ENCODE measurements around the gene JUP. TPM values are rescaled to one million over a fixed set of nuclear protein-coding genes. Genes with fewer than 3 reads are reported as not detected.

Gene JUP
- total and polyA plus RNA-seq, 2 of the 13 experiments (the other 11 are each of a cell fraction or from before 2014, with no cell fraction given), result 12.1 to 20.6 TPM

DNA sequence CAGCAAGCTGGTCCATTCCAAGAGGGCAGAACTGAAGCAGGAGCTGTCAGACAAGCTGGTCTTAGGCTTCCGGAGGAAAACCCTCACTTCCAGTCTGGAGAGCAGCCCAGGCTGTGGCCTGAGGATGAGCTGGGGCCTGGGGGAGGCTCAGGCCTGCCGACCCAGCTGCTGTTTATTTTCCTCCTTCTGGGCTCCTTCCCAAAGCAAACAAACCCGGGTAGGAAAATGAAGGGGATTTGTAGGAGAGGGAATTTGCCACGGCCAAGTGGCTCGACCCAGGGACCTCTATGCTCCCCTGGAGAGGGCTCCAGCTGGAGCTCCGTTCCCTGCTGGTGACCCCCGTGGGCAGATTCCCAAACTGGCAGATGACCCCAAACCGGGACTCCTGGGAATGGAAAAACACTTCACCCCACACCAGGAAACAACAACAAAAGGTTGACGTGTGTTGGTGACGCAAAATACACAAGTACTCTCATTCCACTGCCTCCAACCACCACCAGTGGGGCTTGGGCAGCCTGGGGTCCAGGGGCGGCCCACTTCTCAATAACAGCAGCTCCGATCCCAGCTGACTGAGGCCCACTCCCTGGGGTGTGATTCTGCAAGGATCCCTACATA, 8.8 kb downstream of the JUP start (continued):
- TF ChIP-seq, protein P1, sequence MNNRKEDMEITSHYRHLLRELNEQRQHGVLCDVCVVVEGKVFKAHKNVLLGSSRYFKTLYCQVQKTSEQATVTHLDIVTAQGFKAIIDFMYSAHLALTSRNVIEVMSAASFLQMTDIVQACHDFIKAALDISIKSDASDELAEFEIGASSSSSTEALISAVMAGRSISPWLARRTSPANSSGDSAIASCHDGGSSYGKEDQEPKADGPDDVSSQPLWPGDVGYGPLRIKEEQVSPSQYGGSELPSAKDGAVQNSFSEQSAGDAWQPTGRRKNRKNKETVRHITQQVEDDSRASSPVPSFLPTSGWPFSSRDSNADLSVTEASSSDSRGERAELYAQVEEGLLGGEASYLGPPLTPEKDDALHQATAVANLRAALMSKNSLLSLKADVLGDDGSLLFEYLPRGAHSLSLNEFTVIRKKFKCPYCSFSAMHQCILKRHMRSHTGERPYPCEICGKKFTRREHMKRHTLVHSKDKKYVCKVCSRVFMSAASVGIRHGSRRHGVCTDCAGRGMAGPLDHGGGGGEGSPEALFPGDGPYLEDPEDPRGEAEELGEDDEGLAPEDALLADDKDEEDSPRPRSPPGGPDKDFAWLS (CRISPR knock-in tag; IDR thresholded peaks at IDR 0.05; ENCODE audit: borderline replicate concordance), result 0 out of 2 replicates have a peak, but pooled peaks have one; percentile 66
- TF ChIP-seq DNMT3B (CRISPR knock-in tag; conservative IDR thresholded peaks at IDR 0.05), result no peak
- TF ChIP-seq ZNF777 (CRISPR knock-in tag; IDR thresholded peaks at IDR 0.05), result peak; percentile 49
- 0 out of 2 replicates have a peak, but pooled peaks have one; percentile 59 for TF ChIP-seq NFIC (IDR thresholded peaks at IDR 0.05; ENCODE audit: low read length)
- TF ChIP-seq ZNF766 (CRISPR knock-in tag; IDR thresholded peaks at IDR 0.05; ENCODE audit: borderline replicate concordance), result peak; percentile 27; the same call in 1 of the 2 replicates
- no peak for TF ChIP-seq RBM22 (optimal IDR thresholded peaks at IDR 0.05; ENCODE audit: low read length)
- TF ChIP-seq, protein P2, sequence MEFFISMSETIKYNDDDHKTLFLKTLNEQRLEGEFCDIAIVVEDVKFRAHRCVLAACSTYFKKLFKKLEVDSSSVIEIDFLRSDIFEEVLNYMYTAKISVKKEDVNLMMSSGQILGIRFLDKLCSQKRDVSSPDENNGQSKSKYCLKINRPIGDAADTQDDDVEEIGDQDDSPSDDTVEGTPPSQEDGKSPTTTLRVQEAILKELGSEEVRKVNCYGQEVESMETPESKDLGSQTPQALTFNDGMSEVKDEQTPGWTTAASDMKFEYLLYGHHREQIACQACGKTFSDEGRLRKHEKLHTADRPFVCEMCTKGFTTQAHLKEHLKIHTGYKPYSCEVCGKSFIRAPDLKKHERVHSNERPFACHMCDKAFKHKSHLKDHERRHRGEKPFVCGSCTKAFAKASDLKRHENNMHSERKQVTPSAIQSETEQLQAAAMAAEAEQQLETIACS (CRISPR knock-in tag; IDR thresholded peaks at IDR 0.05), result no peak
- TF ChIP-seq ZFY (CRISPR knock-in tag; IDR thresholded peaks at IDR 0.05), result peak; percentile 84
- TF ChIP-seq, protein P3, sequence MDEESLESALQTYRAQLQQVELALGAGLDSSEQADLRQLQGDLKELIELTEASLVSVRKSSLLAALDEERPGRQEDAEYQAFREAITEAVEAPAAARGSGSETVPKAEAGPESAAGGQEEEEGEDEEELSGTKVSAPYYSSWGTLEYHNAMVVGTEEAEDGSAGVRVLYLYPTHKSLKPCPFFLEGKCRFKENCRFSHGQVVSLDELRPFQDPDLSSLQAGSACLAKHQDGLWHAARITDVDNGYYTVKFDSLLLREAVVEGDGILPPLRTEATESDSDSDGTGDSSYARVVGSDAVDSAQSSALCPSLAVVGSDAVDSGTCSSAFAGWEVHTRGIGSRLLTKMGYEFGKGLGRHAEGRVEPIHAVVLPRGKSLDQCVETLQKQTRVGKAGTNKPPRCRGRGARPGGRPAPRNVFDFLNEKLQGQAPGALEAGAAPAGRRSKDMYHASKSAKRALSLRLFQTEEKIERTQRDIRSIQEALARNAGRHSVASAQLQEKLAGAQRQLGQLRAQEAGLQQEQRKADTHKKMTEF (CRISPR knock-in tag; IDR thresholded peaks at IDR 0.05), result peak; percentile 71
- TF ChIP-seq ZNF354B (CRISPR knock-in tag; IDR thresholded peaks at IDR 0.05), result no peak
- TF ChIP-seq, protein P4, sequence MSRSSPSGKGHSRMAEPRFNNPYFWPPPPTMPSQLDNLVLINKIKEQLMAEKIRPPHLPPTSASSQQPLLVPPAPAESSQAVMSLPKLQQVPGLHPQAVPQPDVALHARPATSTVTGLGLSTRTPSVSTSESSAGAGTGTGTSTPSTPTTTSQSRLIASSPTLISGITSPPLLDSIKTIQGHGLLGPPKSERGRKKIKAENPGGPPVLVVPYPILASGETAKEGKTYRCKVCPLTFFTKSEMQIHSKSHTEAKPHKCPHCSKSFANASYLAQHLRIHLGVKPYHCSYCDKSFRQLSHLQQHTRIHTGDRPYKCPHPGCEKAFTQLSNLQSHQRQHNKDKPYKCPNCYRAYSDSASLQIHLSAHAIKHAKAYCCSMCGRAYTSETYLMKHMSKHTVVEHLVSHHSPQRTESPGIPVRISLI (CRISPR knock-in tag; IDR thresholded peaks at IDR 0.05; ENCODE audit: borderline replicate concordance), result no peak
- no peak for TF ChIP-seq ZNF782 (CRISPR knock-in tag; IDR thresholded peaks at IDR 0.05; ENCODE audit: borderline replicate concordance)
- TF ChIP-seq SP2 (CRISPR knock-in tag; IDR thresholded peaks at IDR 0.05), result no peak
- TF ChIP-seq, protein P5, sequence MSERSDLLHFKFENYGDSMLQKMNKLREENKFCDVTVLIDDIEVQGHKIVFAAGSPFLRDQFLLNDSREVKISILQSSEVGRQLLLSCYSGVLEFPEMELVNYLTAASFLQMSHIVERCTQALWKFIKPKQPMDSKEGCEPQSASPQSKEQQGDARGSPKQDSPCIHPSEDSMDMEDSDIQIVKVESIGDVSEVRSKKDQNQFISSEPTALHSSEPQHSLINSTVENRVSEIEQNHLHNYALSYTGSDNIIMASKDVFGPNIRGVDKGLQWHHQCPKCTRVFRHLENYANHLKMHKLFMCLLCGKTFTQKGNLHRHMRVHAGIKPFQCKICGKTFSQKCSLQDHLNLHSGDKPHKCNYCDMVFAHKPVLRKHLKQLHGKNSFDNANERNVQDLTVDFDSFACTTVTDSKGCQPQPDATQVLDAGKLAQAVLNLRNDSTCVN (CRISPR knock-in tag; IDR thresholded peaks at IDR 0.05; ENCODE audit: borderline replicate concordance), result peak; percentile 50; the same call in 1 of the 2 replicates
- TF ChIP-seq, protein P6, sequence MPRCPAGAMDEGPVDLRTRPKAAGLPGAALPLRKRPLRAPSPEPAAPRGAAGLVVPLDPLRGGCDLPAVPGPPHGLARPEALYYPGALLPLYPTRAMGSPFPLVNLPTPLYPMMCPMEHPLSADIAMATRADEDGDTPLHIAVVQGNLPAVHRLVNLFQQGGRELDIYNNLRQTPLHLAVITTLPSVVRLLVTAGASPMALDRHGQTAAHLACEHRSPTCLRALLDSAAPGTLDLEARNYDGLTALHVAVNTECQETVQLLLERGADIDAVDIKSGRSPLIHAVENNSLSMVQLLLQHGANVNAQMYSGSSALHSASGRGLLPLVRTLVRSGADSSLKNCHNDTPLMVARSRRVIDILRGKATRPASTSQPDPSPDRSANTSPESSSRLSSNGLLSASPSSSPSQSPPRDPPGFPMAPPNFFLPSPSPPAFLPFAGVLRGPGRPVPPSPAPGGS (CRISPR knock-in tag; IDR thresholded peaks at IDR 0.05), result peak; percentile 72; the same call in 1 of the 2 replicates
- TF ChIP-seq ZNF274 (CRISPR knock-in tag; IDR thresholded peaks at IDR 0.05), result 0 out of 2 replicates have a peak, but pooled peaks have one; percentile 38
- 0 out of 2 replicates have a peak, but pooled peaks have one; percentile 28 for TF ChIP-seq NFKB2 (CRISPR knock-in tag; IDR thresholded peaks at IDR 0.05; ENCODE audit: borderline replicate concordance)
- peak; percentile 35; the same call in 1 of the 2 replicates for TF ChIP-seq SMAD3 (CRISPR knock-in tag; IDR thresholded peaks at IDR 0.05)
- TF ChIP-seq, protein P7, sequence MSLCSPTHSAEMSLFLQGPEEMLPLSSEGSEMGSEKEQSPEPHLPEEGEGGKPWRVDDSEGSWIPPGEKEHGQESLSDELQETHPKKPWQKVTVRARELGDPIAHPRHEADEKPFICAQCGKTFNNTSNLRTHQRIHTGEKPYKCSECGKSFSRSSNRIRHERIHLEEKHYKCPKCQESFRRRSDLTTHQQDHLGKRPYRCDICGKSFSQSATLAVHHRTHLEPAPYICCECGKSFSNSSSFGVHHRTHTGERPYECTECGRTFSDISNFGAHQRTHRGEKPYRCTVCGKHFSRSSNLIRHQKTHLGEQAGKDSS (CRISPR knock-in tag; IDR thresholded peaks at IDR 0.05; ENCODE audit: borderline replicate concordance, low read depth), result 0 out of 2 replicates have a peak, but pooled peaks have one; percentile 5
- peak; percentile 37; the same call in 1 of the 2 replicates for TF ChIP-seq KLF6 (CRISPR knock-in tag; IDR thresholded peaks at IDR 0.05)
